Stimulated activated CD8-positive, alpha-beta memory T cell treated with anti-CD3 and anti-CD28 coated beads, Interleukin-15, amount 100 ng/mL, for 24 hours (primary cell): ENCODE measurements around the gene SREBF1.

ENCODE experiments used
- DNase-seq: peaks from one replicate; pipeline ENCODE4 v3.0.0-alpha.2; 2020; ENCODE audit warnings: low read depth

Gene SREBF1

GRCh38 chr17:17824783-17825614 lies 11.8 kb downstream of the SREBF1 start:
- no peak for DNase-seq

DNA sequence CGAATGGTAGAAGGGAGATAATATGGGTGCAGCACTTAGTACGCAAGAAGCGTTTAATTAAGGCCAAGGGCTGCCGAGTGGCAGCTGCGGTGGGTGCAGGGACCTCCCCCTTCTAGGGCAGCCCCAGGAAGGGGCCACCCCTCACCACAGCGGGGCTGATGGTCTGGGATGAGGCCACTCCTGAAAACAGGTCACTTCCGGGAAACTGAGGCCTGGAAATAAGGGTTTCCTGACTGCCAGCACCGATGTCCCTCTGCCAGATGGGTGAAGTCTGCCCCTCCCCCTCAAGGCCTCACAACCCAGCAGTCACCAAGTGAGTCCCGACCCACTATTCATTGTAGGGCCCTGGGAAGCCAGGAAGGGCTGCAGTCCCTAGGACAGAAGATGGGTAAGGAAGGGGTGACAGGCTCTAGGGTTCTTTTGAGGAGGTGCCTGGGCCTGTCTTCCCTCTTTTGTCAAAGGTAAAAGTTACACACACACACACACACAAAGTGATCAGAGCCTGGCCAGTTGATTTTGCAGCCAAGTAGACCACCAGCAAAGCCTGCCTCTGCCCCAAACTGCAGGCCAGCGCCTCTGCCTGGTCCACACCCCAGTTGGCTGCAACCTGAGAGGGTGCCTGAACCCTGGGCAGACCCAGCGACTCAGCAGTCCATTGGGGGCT lies 12.5 kb downstream of the SREBF1 start:
- DNase-seq, result no peak

DNA sequence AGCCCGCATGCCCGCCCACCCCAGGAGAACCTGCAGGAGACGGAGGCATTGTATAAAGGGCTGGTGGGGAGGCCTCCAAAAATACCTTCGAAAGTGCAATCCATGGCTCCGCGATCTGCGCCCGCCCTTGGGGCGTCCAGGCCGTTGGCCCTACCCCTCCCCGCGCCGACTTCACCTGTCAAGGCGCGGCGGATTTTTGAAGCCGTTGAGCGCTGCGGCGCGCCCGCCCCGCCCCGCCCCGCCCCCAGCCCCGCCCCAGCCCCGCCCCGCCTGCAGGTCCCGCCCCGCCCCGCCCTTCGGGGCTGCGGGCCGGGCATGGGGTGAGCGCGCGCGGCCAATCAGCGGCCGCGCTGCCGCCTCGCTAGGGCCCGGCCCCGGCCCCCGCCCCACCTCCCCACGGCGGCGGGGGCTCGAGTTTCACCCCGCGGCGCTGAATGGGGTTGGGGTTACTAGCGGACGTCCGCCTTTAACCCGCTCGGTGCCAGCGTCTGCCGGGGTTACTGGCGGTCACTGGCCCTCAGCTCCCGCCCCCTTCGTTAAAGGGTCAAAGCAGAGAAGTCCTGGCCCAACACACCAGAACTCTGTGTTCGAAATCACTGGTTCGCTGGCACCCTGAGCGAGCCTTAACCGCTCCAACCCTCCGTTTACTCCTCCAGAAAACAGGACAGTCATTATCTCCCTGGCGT lies 13.2 kb downstream of the SREBF1 start:
- peak; percentile 43 for DNase-seq

- DNase-seq, result no peak
Observed at GRCh38 chr17:17822616-17823015, 14.2 kb downstream of the SREBF1 start.

- DNase-seq, result no peak
Observed at GRCh38 chr17:17822189-17822588, 14.6 kb downstream of the SREBF1 start.

DNA sequence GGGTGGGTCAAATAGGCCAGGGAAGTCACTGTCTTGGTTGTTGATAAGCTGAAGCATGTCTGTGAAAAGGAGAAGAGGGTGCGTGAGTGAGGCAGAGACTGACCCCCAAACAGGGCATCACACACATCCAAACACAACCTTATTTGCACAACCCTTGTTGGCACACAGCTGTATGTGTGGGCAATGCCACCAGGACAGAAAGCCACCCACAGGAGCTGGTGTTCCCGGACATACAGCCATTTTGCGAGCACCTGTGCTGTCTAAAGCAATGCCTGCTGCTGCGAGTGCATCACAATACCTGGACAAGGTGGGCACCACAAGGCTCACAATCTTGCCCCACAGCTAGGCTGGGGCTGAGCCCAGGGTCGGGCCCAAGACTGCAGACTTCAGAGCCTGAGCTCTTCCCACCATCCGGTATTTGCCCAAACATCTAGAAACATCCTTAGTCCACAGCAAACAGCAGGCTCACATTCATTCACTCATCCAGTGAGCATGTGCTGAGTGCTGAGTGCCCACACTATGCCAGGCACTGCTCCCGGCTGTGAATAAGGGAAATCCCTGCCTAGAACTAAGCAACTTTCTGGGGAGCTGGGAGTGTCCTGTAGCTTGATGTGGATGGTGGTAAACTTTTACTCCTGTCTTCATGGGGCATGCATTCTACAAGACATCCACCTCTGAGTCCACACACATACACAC lies 16.2 kb downstream of the SREBF1 start:
- DNase-seq, result no peak

GRCh38 chr17:17820046-17820445 lies 16.7 kb downstream of the SREBF1 start:
- DNase-seq, result no peak

DNA sequence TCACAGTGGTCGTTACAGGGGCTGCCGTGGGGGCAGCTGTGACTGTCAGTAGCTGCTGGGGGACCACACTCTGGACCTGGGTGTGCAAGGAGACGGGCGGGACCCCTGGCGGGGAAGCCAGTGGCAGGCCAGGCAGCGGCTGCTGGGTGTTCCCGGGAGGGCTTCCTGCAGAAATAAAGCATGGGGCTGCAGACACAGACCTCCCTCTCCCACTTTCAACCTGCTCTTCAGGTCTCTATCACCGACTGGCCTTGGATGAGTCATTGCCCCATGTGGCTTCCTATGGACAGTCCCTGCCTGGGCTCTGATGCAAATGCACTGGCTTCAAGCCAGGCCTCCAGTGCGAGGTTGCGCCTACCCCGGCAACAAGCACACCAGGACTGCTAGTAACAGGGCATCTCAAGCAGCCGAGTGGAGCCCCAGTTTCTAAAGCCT lies 17.2 kb downstream of the SREBF1 start:
- DNase-seq, result no peak

GRCh38 chr17:17819111-17819510 lies 17.7 kb downstream of the SREBF1 start:
- no peak for DNase-seq

GRCh38 chr17:17818088-17818526 lies 18.7 kb downstream of the SREBF1 start:
- DNase-seq, result no peak

DNA sequence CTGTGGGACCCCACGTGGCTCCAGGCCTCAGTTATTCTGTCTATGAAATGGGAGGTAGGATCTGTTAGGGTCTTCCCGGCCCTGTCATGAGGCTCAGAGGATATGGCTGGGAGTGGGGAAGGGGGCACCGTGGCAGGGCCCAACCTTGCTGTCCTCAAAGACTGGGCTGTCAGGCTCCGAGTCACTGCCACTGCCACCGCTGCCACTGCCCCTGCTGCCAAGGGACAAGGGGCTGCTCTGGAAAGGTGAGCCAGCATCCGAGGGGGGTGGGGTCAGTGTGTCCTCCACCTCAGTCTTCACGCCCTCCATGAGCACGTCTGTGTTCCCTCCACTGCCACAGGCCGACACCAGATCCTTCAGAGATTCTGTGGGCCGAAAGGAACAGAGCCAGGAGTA lies 19.2 kb downstream of the SREBF1 start:
- DNase-seq, result no peak

- no peak for DNase-seq
Observed at GRCh38 chr17:17816831-17817551, 19.8 kb downstream of the SREBF1 start.

- DNase-seq, result no peak
Observed at GRCh38 chr17:17816240-17816814, 20.5 kb downstream of the SREBF1 start.

- DNase-seq, result no peak
Observed at GRCh38 chr17:17815436-17816200, 21.2 kb downstream of the SREBF1 start.

GRCh38 chr17:17815062-17815406 lies 21.8 kb downstream of the SREBF1 start:
- no peak for DNase-seq

DNA sequence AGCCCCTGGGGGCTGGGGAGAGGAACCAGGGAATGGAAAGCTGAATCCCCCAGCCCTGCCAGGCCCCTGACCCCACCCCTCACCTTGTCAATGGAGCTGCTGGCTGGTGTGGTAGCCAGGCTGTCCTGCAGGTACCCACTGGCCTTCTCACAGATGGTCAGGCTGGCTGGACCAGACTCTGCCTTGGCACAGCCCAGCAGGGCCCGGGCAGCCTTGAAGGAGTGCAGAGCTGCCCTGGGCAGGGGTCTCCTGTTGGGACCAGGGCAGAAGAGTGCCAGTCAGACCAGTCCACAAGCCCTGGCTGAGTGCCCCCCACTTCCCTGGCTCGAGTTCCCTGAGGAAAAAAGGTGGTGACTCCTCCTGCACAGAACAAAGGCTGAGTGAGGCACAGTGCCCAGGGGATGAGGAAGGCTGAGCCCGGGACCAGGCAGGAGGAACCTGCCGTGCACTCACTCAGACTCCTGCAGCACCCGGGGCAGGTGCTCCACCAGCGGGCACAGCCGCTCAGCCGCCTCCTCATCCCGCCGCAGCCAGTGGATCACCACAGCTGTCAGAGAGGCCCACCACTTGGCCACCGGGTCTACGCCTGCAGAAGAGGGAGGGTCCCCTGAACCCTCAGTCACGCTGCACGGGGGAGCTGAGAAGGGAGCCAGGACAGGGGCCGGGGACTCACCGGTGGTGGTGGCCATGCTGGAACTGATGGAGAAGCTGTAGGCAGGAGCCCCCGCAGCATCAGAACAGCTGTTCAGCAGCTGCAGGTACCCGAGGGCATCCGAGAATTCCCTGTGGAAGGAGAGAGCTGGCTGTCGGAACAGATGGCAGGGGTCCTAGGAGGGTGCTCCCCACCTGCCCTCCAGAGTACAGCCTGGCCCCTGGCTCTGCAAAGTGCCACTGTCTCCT lies 22.4 kb downstream of the SREBF1 start:
- no peak for DNase-seq

- DNase-seq, result no peak
Observed at GRCh38 chr17:17813725-17814095, 23.1 kb downstream of the SREBF1 start.

GRCh38 chr17:17813055-17813724 lies 23.6 kb downstream of the SREBF1 start:
- DNase-seq, result no peak
